Transverse colon (tissue), 4 donors: ENCODE results near the gene ATP5PD. TPM values are rescaled to one million over a fixed set of nuclear protein-coding genes. Genes with fewer than 3 reads are reported as not detected.

Experiments used
- DNase-seq: peaks from one replicate; pipeline ENCODE4 v3.0.0-alpha.2; 2019
- H3K27ac ChIP-seq, 4 donors: fragments of 200-600 bp; sonication (generic); 2 replicates each; pipeline ENCODE4 v1.5.1; 2016 to 2018; ENCODE audit warnings: inconsistent platforms in 4 of 4
- H3K27me3 ChIP-seq: fragments of 200-600 bp; sonication (generic); 2 replicates; pipeline ENCODE4 v1.5.1; 2017; ENCODE audit warnings: inconsistent platforms
- H3K36me3 ChIP-seq, 4 donors: fragments of 200-600 bp; sonication (generic); 2 replicates each; pipeline ENCODE4 v1.5.1; 2017 to 2019; ENCODE audit warnings: inconsistent platforms in 4 of 4
- H3K4me1 ChIP-seq, 4 donors: fragments of 200-600 bp; sonication (generic); 2 replicates each; pipeline ENCODE4 v1.5.1; 2017 to 2020; ENCODE audit warnings: inconsistent platforms in 4 of 4
- H3K4me3 ChIP-seq, 4 donors: fragments of 200-600 bp; sonication (generic); 1 replicate in 1 of 4; 2 replicates in 3 of 4; pipeline versions ENCODE4 v1.5.1 to v1.6.1; 2017 to 2019; ENCODE audit warnings: inconsistent platforms in 4 of 4
- H3K9me3 ChIP-seq, 2 donors: fragments of 200-600 bp; sonication (generic); 2 replicates each; pipeline ENCODE4 v1.5.1; 2017 to 2019; ENCODE audit warnings: inconsistent platforms in 2 of 2
- CTCF ChIP-seq, 5 experiments: fragments of 200-600 bp in 3 of 5; fragments of 450-650 bp in 2 of 5; sonication (generic) in 3 of 5; IDR thresholded peaks; 1 replicate in 2 of 5; 2 replicates in 3 of 5; pipeline ENCODE4 v1.5.1; 2016 to 2017; ENCODE audit warnings: antibody characterized with exemption in 5 of 5, inconsistent platforms in 3 of 5, mild to moderate bottlenecking in 2 of 5, moderate library complexity in 1 of 5
- EP300 ChIP-seq: sonication (generic); formaldehyde crosslinking; IDR thresholded peaks from one replicate; pipeline ENCODE4 v1.6.1; 2017; ENCODE audit warnings: antibody characterized with exemption, low read depth
- POLR2A ChIP-seq: fragments of 450-650 bp; IDR thresholded peaks from one replicate; pipeline ENCODE4 v1.6.1; 2016; ENCODE audit warnings: antibody characterized with exemption, mild to moderate bottlenecking, moderate library complexity
- POLR2AphosphoS5 ChIP-seq, 3 donors: sonication (generic); formaldehyde crosslinking; IDR thresholded peaks; one replicate each; pipeline ENCODE4 v1.6.1; 2016; ENCODE audit warnings: antibody characterized with exemption in 3 of 3
- WGBS, 2 donors: methylation state at CpG; one replicate each; pipeline ENCODE4 v1.1.5; 2018; ENCODE audit warnings: low coverage in 1 of 2; 5-methylcytosine and 5-hydroxymethylcytosine counted together
- in situ Hi-C, 4 donors: fragments of 200-750 bp; cut with MboI; loops; one replicate each; pipeline versions ENCODE4 v1.15.0 to v1.15.1; 2017; ENCODE audit warnings: low sequenced_read_pairs in 3 of 4, low pct_ligation_motif_present in 1 of 4, low pct_unique_long_range_greater_than_20kb in 1 of 4
- intact Hi-C: fragments of 100-400 bp; cut with DNase I; formaldehyde crosslinking; loops from one replicate; pipeline ENCODE4 v1.15.1; 2023; ENCODE audit warnings: low total_unique reads
- total RNA-seq, 4 donors: library from RNA; depleted of rRNA; stranded (reverse); fragments of >200 nt; gene quantifications; one replicate each; pipeline ENCODE4 v1.1.0, GENCODE V29; 2016

The ATP5PD gene
- total RNA-seq, 4 donors from 2014 or later: 75.2 to 373 (median 245) TPM

- 58 to 63% methylated on average over 13 to 25 of the region's 25 CpGs for WGBS, 2 donors
- Histone ChIP-seq H3K27me3 (no peaks in the 10 kb centered on the region), H3K4me3 (no peak overlapping the region), H3K36me3 (peaks cover 0 to 31% (median 10%) of the 10 kb centered on the region in 4 donors), H3K4me1 (peaks cover 0 to 8% (median 2%) of the 10 kb centered on the region in 4 donors), H3K9me3 (no peaks in the 10 kb centered on the region), H3K27ac (peak overlapping the region; percentile 49 to 85 (median 68))
- in situ Hi-C loops: no loop called here
- TF ChIP-seq CTCF (IDR thresholded peaks at IDR 0.05) (peak; percentile 28 to 51 (median 29)), POLR2A (no peak), POLR2AphosphoS5 (IDR thresholded peaks at IDR 0.05) (no peak), EP300 (no peak)
- no peak for DNase-seq
- intact Hi-C loops: no loop called here
These were observed 12.9 kb upstream of the ATP5PD start for GRCh38 chr17:75059369-75060345.

GRCh38 chr17:75051941-75052340 lies 5.2 kb upstream of the ATP5PD start:
- in situ Hi-C loops: no loop called here
- H3K27me3 ChIP-seq: no peaks in the 10 kb centered on the region
- no peak overlapping the region for H3K27ac ChIP-seq
- intact Hi-C loops: no loop called here
- H3K36me3 ChIP-seq: peaks cover 0 to 23% (median 7%) of the 10 kb centered on the region in 4 donors
- H3K4me1 ChIP-seq: peaks cover 9 to 19% (median 15%) of the 10 kb centered on the region in 4 donors
- no peak overlapping the region for H3K4me3 ChIP-seq
- no peaks in the 10 kb centered on the region for H3K9me3 ChIP-seq
- DNase-seq: no peak
- TF ChIP-seq POLR2AphosphoS5 (IDR thresholded peaks at IDR 0.05): no peak
- no peak for TF ChIP-seq CTCF (IDR thresholded peaks at IDR 0.05)
- TF ChIP-seq EP300: no peak
- no peak for TF ChIP-seq POLR2A
- 91% methylated on average over 2 of the region's 2 CpGs; no CpG with 5 or more reads in 1 of the 2 donors for WGBS, 2 donors

- no peak overlapping the region for H3K4me3 ChIP-seq
- TF ChIP-seq POLR2A (no peak), CTCF (IDR thresholded peaks at IDR 0.05) (no peak), POLR2AphosphoS5 (IDR thresholded peaks at IDR 0.05) (no peak), EP300 (no peak)
- intact Hi-C loops: no loop called here
- peaks cover 0 to 23% (median 7%) of the 10 kb centered on the region in 4 donors for H3K36me3 ChIP-seq
- in situ Hi-C loops: no loop called here
- H3K27me3 ChIP-seq: no peaks in the 10 kb centered on the region
- no peaks in the 10 kb centered on the region for H3K9me3 ChIP-seq
- no peak for DNase-seq
- peaks cover 12 to 30% (median 23%) of the 10 kb centered on the region in 4 donors for H3K4me1 ChIP-seq
- no peak overlapping the region for H3K27ac ChIP-seq
These were observed 2.9 kb upstream of the ATP5PD start for GRCh38 chr17:75049706-75050105.

- DNase-seq: no peak
- Histone ChIP-seq H3K4me1 (peaks cover 12 to 30% (median 23%) of the 10 kb centered on the region in 4 donors), H3K27ac (peak overlapping the region in 3 of 4 donors; percentile 97 to 99 (median 98)), H3K4me3 (no peak overlapping the region), H3K9me3 (no peaks in the 10 kb centered on the region), H3K36me3 (peaks cover 0 to 19% (median 7%) of the 10 kb centered on the region in 4 donors), H3K27me3 (no peaks in the 10 kb centered on the region)
- in situ Hi-C loops: no loop called here
- TF ChIP-seq EP300 (no peak), POLR2A (no peak), POLR2AphosphoS5 (IDR thresholded peaks at IDR 0.05) (no peak)
- 86 to 100% methylated on average over 4 to 5 of the region's 5 CpGs for WGBS, 2 donors
- intact Hi-C loops: no loop called here
These were observed 2.3 kb upstream of the ATP5PD start for GRCh38 chr17:75049057-75049456.
